GM18907 (cell line): ENCODE measurements around the gene LRP1B.

Experiments used
- ATAC-seq: cut with Tn5 transposase; IDR thresholded peaks from one replicate; pipeline ENCODE4 v1.9.1; 2021; ENCODE audit warnings: mild to moderate bottlenecking, moderate library complexity; ENCODE audit not compliant: unreplicated experiment

Gene LRP1B

GRCh38 chr2:142131010-142131669 is at the start of gene LRP1B:
Gene LRP1B, minus strand, starts transcription at chr2:142131016. Its CDS starts 287 bp downstream, at chr2:142130729.
- ATAC-seq, result peak; percentile 62

DNA sequence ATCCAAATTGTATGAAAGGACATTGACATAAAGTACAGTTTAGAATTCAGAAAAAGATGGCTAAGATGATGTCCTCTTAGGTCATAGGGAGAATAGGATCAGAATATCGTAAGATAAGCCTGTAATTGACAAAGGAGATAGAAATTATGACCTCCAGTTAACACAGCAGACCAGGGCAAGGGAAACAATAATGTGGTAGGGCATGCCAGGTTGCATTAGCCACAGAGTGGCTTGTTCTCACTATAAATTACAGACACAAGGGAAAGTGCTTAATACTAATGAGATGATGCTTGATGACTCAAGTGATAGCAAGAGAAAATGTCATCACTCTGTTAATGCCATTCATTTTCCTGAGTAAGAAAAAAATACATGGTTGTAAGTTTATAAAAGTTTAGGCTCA is 48.9 kb upstream of the LRP1B start:
- no peak for ATAC-seq

- no peak for ATAC-seq
Measured at GRCh38 chr2:142178604-142179003, 47.8 kb upstream of the LRP1B start.

DNA sequence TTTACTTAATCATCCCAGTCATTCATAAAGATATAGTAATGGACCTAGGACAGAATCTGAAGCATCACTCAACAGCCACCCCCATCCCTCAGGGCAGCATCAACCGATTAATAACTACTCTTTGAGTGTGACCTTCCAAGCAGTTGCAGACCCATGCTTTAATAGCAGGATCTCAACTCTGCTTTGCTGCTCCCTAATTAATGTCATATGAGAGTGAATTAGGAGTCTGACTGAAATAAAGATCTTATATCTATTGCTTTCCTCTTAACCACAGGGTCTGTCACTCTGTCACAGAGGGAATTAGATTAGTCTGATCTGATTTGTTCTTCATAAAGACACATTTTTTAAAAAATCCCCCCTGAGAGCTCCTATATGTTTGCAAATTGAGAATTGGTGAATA is 46.1 kb upstream of the LRP1B start:
- no peak for ATAC-seq

- ATAC-seq, result no peak
Measured at GRCh38 chr2:142175813-142176338, 45.1 kb upstream of the LRP1B start.

DNA sequence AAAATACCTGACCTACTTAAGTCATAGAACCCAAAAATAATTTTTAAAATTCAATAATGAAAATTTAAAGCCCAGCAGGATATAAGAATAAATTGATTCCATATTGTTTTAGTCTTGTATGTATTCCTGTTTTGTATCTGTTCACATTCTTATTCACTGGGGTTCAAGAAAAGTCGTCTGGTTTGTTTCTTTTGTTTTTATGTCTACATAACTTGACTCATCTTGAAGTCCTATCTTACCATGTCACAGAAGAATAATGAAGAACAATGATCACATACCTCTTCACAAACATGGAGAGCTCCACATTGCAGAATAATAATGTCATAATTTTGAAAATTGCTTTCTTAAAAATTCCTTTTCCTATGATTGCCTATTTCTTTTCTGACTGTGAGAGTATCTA is 43.4 kb upstream of the LRP1B start:
- ATAC-seq, result no peak

DNA sequence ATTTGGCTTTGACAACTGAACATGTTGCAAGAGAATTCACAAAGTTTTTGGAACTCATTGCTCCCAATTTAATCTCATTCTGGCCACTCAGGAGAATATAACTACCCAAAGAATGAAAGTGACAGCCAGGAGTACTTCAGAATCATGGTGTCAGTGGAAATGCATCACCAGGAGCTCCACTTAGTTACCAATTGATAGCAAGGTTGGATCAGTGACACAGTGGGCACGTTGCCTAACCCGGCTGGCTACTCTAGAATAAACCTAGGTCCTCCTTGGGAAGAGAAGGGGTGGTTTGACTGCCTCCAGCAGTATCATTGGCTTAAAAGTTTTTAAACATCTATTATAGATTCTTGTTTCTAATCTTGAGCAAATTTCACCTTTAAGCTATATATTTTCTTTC is 40.0 kb upstream of the LRP1B start:
- ATAC-seq, result no peak

DNA sequence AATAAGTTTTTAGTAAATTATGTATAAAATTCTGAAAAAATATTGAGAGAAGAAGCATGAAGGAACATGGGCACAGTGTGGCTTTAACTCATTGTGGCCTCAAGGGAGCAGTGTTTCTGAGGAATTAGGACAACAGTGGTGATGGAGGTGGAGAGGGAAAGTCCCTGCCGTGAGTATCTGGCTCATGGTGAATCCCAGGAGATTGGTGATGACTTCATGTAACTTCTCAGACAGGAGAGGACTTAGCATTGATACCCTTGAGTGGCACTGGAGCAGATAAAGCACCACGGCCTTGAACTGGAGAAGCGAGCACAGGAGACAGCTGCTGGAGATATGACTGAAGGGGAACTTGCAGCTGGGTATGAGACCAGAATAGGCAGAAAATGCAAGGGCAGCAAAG is 35.0 kb upstream of the LRP1B start:
- ATAC-seq, result peak; percentile 99

GRCh38 chr2:142153601-142154000 is 22.8 kb upstream of the LRP1B start:
- no peak for ATAC-seq

GRCh38 chr2:142150453-142150852 is 19.6 kb upstream of the LRP1B start:
- ATAC-seq, result no peak

DNA sequence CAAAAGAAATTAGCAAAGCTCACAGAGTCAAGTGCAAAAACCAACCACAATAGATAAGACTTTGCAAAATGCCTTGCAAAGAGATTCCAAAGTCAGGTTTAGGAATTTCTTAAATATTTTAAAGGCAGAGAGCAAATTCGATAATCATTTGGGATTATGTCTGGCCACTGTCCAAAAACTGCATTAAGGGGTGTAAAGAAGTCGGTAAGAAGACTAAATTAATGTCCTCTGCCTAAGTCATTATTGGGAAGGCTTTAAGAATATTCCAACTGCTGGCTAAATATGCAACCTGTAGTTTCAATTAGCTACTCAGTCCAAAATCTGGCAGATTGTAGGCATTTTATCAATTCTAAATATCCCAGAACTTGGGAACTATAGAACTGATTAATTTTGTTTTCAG is 13.7 kb upstream of the LRP1B start:
- ATAC-seq, result no peak

GRCh38 chr2:142142595-142142994 is 11.8 kb upstream of the LRP1B start:
- ATAC-seq, result no peak

GRCh38 chr2:142140434-142140845 is 9.6 kb upstream of the LRP1B start:
- peak; percentile 68 for ATAC-seq

DNA sequence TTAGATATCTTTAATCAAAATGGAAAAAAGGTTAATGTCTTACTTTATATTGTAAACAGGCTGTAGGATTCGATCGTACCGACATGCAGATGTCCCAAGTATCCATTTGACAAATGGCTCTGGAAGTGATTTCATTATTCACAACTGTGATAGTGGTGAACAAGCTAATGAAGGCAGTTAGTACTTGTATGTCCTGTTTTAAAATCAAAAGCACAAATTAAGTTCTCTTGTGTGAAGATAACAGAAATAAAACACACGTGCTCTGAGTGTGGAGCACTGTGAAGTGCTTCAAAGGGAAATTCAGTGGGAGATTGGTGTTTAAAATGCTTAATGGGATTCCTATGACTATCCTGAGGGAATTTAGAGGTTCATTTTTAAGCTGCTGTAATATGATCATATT is 8.6 kb upstream of the LRP1B start:
- ATAC-seq, result no peak

DNA sequence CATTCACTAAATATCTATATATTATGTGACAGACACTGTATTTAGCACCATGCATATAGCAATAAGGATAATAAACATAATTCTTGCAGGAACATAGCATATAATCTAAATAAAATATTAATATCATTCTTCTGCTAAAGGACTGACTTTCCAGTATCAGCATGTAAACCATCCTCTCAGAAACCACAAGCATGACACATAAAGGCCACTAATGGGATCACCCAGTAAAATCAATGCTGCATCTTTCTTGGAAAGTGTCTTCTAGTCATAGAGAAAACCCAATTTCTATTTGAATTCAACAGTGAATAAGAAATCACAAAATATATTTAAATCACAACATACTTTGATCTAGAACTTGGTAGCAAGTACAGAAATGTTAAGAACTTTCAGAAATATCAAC is 5.8 kb upstream of the LRP1B start:
- no peak for ATAC-seq

DNA sequence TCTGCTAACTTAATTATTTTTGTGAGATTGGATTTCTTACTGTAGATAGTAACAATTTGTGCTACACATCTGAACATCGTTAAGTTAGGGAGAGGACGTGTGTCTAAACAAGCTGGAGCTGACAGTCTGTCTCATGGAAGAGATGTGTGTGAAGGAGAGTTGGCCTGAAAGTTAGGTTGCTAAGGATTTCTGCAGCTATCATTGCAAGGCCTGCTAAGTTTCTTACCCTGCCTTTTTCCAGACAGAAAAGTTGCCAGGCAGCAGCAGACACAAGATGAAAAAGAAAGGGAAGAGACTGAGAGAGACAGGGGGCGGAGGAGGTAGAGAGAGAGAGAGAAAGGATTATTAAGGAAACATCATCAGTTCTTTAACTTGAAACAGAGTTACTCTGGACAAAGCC is 4.1 kb upstream of the LRP1B start:
- no peak for ATAC-seq

DNA sequence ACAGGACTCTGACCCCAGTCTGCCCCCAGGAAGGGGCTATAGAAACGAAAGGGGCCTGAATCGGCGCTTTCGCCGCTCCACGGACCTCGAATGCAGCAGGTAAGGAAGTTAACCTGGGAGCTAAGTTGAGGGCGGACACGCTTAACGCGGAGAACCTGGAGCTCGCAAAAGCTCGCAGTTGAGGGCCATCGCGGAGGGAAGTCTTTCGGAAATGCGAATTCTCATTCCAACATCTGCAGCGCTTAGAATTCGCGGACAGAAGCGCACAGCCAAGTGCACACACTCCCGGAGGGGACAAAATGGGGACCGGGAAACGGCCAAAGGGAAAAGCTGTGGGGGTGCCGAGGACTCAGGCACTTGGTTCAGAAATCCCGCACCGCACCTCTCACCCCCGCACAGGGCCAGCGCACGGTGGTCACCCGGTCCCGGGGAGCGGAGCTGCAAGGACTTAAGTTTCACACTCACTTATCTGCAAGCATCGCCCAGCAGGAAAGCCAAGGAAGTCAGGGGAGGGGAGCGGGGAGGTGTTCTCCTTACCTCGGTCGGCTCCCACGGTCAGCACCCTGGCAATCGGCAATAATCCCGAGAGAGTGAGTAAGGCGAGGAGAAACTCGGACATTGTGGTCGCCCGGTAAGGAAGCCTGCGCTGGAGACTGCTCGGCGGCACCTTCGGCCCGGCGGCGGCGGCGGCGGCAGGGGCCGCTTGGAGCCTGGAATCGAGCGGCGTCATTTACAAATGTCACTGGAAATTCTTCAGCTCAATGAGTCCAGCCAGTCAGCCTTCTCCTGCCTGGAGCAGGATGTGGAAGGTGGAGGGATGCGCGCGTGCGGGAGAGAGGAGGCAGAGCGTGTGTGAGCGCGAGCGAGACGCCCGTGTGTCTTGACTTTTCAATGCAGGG is 456 bp downstream of the LRP1B start:
- ATAC-seq, result peak; percentile 47

DNA sequence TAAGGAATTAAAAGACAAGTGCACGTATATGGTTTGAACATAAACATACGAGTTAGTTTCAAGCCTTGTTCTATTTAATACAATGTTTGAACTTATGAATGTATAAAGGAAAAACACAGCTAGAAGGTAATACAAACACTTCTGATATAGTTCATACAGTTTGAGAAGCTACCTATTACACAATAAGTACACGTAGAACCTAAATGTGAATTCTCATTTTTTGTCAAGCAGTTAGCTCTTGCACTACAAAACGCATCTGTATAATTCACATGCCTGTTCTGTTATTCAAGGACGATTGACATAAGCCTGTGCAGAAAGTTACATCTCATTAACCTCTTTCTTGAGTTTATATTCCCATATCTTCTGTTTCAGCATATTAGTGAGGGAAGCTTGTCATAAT is 2.7 kb downstream of the LRP1B start:
- ATAC-seq, result no peak

- ATAC-seq, result no peak
Measured at GRCh38 chr2:142127248-142127647, 3.6 kb downstream of the LRP1B start.

- ATAC-seq, result no peak
Measured at GRCh38 chr2:142124706-142125105, 6.1 kb downstream of the LRP1B start.

GRCh38 chr2:142119347-142119746 is 11.5 kb downstream of the LRP1B start:
- ATAC-seq, result no peak

GRCh38 chr2:142112757-142113221 is 18.0 kb downstream of the LRP1B start:
- no peak for ATAC-seq
